Pancreas (tissue), 10 donors: ENCODE results near the gene LILRA2. TPM values are rescaled to one million over a fixed set of nuclear protein-coding genes. Genes with fewer than 3 reads are reported as not detected.
A peak's percentile ranks its signal among the peaks of the same experiment; 100 is the strongest.
"Not testable (repeated sequence)": the region's sequence is repeated elsewhere in the genome, so short reads cannot be mapped to it uniquely, and the experiment has no call there.

Experiments
- ATAC-seq, 4 donors: fragments of 200-7000 bp; cut with Tn5 transposase; one replicate each; pipeline versions ENCODE4 v1.8.0 to v1.9.1; 2020; ENCODE audit warnings: mild to moderate bottlenecking in 4 of 4, moderate library complexity in 4 of 4
- DNase-seq, 6 donors: peaks; one replicate each; pipeline ENCODE4 v3.0.0-alpha.2; 2020
- FAIRE-seq: peaks from 2 replicates; lab custom pipeline; 2012; peaks lifted over from hg19 to GRCh38; lab: Jason Lieb, UNC
- H3K27ac ChIP-seq, 4 donors: fragments of 200-600 bp; sonication (generic); 1 replicate in 3 of 4; 2 replicates in 1 of 4; pipeline versions ENCODE4 v1.5.0 to v1.8.0; 2020
- H3K27me3 ChIP-seq, 4 donors: fragments of 200-600 bp; one replicate each; pipeline ENCODE4 v1.8.0; 2021
- H3K36me3 ChIP-seq, 3 donors: fragments of 200-600 bp; sonication (generic) in 1 of 3; one replicate each; pipeline versions ENCODE4 v1.5.0 to v1.8.0; 2020 to 2021
- H3K4me1 ChIP-seq, 3 donors: fragments of 200-600 bp; one replicate each; pipeline ENCODE4 v1.8.0; 2021
- H3K4me3 ChIP-seq, 4 donors: fragments of 200-600 bp; sonication (generic) in 2 of 4; one replicate each; pipeline versions ENCODE4 v1.5.0 to v1.8.0; 2020 to 2021
- H3K9me3 ChIP-seq, 4 donors: fragments of 200-600 bp; one replicate each; pipeline ENCODE4 v1.8.0; 2021
- CTCF ChIP-seq, 4 donors: fragments of 200-600 bp; sonication (generic) in 3 of 4; IDR thresholded peaks; one replicate each; pipeline versions ENCODE4 v1.5.0 to v1.8.0; 2021; ENCODE audit warnings: antibody characterized with exemption in 4 of 4
- WGBS, 2 donors: extraction: QIAGEN DNeasy Blood & Tissue Kit; methylation state at CpG; one replicate each; pipeline ENCODE4 v1.1.7; 2013; 5-methylcytosine and 5-hydroxymethylcytosine counted together
- intact Hi-C, 3 donors: fragments of 100-400 bp; cut with DNase I; formaldehyde crosslinking; loops; one replicate each; pipeline versions ENCODE4 v1.11.1 to v1.14.2; 2022
- polyA plus RNA-seq, 2 donors: library from polyadenylated mRNA; stranded (reverse); fragments of 200-250 nt; gene quantifications; one replicate each; pipeline ENCODE4 v1.2.3, GENCODE V29; 2013
- total RNA-seq, 6 donors: library from RNA; stranded (reverse); fragmentation: NEBNext Ultra II Directional in 4 of 6; extraction: Animal tissue kit (Norgen Biotek cat#: 25700) in 4 of 6; gene quantifications; one replicate each; pipeline versions ENCODE4 v1.2.1 to v1.2.4, GENCODE V29; 2021 to 2023
- donor health status: healthy with polysubstance abuse.
- donor health status: DM: no; HTN: no; CAD: no; lungs with moderate emphysema.
- donor health status: DM: no; HTN: no; CAD: no.
- donor health status: control.
- donor health status: control.
- donor health status: Bipolar disorder and iron deficiency.
- donor health status: DM: yes; HTN: yes; CAD: no.
- donor health status: DM: no; HTN: no; CAD: no.
- donor health status: DM: no; HTN: no; CAD: no.
- donor health status: DM: yes; HTN: yes; CAD: no.

The LILRA2 gene
- total and polyA plus RNA-seq, 8 donors = 0.19 to 4.2 (median 0.47) TPM

DNA sequence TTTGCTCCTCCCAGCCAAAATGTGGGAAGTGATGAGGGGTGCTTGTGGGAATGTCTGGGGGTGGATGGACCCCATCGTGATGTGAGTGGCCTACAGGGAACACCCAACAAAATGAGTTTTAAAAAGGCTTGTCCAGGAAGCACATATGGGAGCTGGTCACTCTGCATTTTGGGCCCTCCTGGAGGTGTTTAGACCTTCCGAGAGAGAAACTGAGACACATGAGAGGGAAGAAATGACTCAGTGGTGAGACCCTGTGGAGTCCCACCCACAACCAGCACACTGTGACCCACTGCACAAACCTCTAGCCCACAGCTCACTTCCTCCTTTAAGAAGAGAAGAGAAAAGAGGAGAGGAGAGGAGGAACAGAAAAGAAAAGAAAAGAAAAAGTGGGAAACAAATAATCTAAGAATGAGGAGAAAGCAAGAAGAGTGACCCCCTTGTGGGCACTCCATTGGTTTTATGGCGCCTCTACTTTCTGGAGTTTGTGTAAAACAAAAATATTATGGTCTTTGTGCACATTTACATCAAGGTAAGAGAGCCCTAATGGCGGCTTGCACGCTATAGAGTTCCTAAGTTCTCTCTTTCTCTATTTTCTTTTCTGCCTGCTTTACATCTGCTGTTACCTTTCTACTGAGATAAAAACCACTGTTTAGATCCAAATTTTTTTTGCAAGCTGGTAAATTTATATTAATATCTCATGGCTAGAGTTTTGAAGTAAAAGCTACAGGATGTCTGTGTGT, 43.4 kb downstream of the LILRA2 start:
- 36 to 55% methylated on average over 5 of the region's 5 CpGs for WGBS, 2 donors
- Histone ChIP-seq H3K27ac (no peak overlapping the region), H3K4me3 (no peak overlapping the region), H3K36me3 (no peaks in the 10 kb centered on the region), H3K4me1 (no peaks in the 10 kb centered on the region), H3K9me3 (no peaks in the 10 kb centered on the region), H3K27me3 (peaks cover 0 to 7% (median 0%) of the 10 kb centered on the region in 4 donors)
- intact Hi-C loops = no loop called here
- DNase-seq (no peak), FAIRE-seq (no peak), ATAC-seq (peak in 1 of 4 donors; percentile 42)
- no peak for TF ChIP-seq CTCF (IDR thresholded peaks at IDR 0.05)

DNA sequence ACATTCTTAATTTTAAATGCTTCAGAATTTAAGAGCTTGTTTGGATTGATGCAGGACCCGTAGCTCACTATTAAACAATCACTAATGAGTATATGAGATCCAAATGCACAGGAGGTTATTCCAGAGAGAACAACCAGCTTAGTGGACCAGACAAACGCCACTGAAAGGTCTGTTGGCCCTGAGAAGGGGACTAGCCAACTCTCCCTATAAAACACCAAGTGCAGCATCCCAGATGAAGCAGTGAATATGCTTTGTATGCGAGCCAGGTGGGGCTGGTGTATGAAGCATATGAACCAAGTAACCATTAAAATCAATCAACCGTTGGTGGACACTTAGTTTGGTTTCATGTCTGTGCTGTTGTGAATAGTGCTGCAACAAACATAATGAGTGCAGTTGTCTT, 46.9 kb downstream of the LILRA2 start:
- no peak for DNase-seq
- Histone ChIP-seq H3K4me1 (no peaks in the 10 kb centered on the region), H3K27me3 (peaks cover 0 to 7% (median 0%) of the 10 kb centered on the region in 4 donors), H3K27ac (no peak overlapping the region), H3K36me3 (no peaks in the 10 kb centered on the region), H3K9me3 (no peaks in the 10 kb centered on the region), H3K4me3 (no peak overlapping the region)
- no peak for FAIRE-seq
- WGBS, 2 donors = 45 to 48% methylated on average over 4 of the region's 4 CpGs
- no peak for TF ChIP-seq CTCF (IDR thresholded peaks at IDR 0.05)
- intact Hi-C loops = no loop called here
- ATAC-seq = no peak

DNA sequence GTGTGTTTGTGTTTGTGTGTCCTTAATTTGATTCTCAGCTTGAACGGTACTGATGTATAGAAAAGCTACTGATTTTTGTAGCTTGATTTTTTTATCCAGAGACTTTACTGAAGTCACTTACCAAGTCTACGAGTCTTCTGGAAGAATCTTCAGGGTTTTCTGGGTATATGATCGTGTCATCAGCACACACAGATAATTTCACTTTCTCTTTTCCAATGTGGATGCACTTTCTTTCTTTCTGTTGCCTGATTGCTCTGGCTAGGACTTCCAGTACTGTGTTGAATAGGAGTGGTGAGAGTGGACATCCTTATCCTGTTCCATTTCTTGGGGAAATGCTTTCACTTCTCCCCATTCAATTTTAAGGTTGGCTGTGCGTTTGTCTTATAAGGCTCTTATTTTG, 48.8 kb downstream of the LILRA2 start:
- Histone ChIP-seq H3K4me3 (no peak overlapping the region), H3K27me3 (peaks cover 0 to 7% (median 0%) of the 10 kb centered on the region in 4 donors), H3K4me1 (no peaks in the 10 kb centered on the region), H3K27ac (no peak overlapping the region), H3K36me3 (no peaks in the 10 kb centered on the region), H3K9me3 (no peaks in the 10 kb centered on the region)
- FAIRE-seq (no peak), DNase-seq (no peak), ATAC-seq (no peak)
- 36 to 49% methylated on average over 4 of the region's 4 CpGs for WGBS, 2 donors
- intact Hi-C loops = no loop called here
- TF ChIP-seq CTCF (IDR thresholded peaks at IDR 0.05) = no peak

GRCh38 chr19:54624234-54624633, 50.6 kb downstream of the LILRA2 start:
- H3K36me3 ChIP-seq, intact Hi-C loops: not testable (repeated sequence)

GRCh38 chr19:54624934-54625730, 51.5 kb downstream of the LILRA2 start:
- H3K36me3 ChIP-seq, ATAC-seq, H3K27me3 ChIP-seq, H3K4me1 ChIP-seq, intact Hi-C loops, H3K9me3 ChIP-seq, DNase-seq, H3K27ac ChIP-seq, H3K4me3 ChIP-seq, FAIRE-seq: not testable (repeated sequence)
- 47 to 55% methylated on average over 8 to 10 of the region's 15 CpGs for WGBS, 2 donors

More at GRCh38 chr19:54624234-54624633, 50.6 kb downstream of the LILRA2 start:
- H3K4me1 ChIP-seq, ATAC-seq, H3K27ac ChIP-seq, H3K27me3 ChIP-seq, FAIRE-seq, H3K4me3 ChIP-seq, H3K9me3 ChIP-seq, DNase-seq: not testable (repeated sequence)
- WGBS, 2 donors = 51 to 58% methylated on average over 8 to 10 of the region's 10 CpGs
